ENCODE measurements around the gene OR10W1.

OR10W1 gene, protein sequence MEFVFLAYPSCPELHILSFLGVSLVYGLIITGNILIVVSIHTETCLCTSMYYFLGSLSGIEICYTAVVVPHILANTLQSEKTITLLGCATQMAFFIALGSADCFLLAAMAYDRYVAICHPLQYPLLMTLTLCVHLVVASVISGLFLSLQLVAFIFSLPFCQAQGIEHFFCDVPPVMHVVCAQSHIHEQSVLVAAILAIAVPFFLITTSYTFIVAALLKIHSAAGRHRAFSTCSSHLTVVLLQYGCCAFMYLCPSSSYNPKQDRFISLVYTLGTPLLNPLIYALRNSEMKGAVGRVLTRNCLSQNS

GRCh38 chr11:58268142-58268541, at the start of gene OR10W1:
Gene OR10W1 (minus strand): TSS chr11:58268260. CDS start chr11:58267858, 402 bp downstream.
- DNase-seq = no peak

DNA sequence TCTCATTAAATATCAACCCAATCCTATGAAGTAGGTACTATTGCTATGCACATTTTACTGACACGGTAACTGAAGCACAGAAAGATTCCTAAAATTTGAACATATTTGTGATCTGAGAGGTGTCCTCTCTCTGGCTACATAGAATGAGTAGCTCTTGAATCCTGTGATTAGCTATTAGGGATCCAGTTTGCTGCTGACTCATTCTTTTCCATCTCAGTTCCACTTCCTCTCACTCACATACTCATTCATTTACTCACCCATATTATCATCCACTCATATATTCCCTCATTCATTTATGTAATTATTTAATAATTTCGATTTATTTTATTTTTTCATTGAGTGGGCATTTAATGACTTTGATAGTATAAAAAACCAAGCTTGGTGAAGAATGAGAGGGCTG, 48.1 kb upstream of the OR10W1 start:
- DNase-seq = no peak

GRCh38 chr11:58301576-58301975, 33.5 kb upstream of the OR10W1 start:
- DNase-seq = no peak

DNA sequence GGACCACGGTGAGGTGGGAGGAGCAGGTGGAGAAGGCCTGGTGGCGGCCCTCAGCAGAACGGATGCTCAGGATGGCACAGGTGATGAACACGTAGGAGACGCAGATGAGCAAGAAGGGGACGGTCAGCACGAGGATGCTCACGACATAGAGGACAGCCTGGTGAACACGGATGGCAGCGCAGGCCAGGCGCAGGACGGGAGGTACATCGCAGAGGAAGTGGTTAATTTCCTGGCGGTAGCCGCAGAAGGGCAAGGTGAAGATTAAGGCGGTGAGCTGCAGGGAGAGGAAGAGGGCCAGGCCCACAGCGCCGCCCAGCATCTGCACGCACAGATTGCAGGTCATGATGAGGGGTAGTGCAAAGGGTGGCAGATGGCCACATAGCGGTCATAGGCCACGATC, 24.0 kb upstream of the OR10W1 start:
- DNase-seq = no peak

DNA sequence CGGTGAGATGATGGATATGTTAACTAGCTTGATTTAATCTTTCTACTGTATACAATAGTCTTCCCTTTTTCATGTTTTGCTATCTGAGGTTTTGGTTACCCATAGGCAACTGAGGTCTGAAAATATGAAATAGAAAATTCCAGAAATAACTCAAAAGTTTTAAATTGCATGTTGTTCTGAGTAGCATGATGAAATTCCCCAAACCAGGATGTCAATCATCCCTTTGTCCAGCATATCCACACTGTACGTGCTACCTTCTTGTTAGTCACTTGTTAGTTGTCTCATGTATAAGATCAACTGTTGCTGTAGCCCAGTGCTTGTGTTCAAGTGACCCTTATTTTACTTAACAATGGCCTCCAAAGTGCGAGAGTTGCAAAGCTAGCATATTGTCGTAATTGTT, 21.2 kb upstream of the OR10W1 start:
- DNase-seq = no peak

DNA sequence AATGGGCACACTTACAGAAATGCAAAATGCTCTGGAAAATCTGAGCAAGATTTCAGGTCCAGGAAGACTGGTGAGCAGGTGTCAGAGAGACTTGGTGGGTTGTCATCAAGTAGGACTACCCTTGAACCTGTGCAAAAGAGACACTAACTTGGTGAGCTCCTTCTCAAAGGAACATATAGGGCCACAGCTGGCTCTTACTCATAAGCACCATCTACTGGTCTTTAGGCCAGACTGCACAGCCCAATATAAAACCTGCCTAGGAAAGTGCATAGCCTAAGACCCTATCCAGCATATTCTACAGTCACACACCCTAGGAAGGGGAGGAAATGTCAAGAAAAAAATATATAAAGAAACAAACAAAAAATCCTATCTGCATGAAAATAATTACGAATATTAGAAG, 18.2 kb upstream of the OR10W1 start:
- DNase-seq = no peak

- DNase-seq = no peak
Measured at GRCh38 chr11:58285483-58286040, 17.5 kb upstream of the OR10W1 start.

DNA sequence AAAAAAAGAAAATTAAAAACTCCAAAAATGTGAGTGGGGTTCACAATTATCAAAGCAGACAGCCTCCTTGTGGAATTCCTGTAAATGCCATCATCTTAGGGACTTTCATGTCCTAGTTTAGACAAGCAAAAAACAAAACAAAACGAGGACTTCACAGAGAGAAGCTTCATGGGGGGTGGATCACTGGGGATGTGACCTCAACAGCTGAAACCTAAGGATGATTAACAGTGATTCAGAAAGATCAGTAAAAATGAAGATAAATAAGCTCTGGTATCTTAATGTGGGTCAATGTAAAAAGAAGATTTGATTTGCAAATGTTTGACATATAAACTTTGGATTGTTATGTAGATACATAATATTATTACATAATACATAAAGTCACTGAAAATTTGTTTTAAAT, 8.1 kb upstream of the OR10W1 start:
- DNase-seq = no peak

DNA sequence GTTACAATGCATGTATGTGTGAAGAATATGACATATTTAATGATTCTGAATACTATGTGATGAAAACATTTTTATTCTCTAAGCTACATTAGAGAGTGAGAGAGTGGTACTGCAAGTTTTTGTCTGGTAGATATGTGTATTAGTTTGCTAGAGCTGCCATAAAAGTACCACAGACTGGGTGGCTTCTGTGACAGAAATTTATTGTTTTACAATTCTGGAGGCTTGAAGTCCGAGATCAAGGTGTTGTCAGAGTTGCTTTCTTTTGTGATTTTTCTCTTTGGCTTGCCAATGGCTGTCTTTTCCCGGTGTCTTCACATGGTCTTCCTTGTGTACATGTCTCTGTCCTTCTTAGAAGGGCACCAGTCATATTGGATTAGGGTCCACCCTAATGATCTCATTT, 6.9 kb upstream of the OR10W1 start:
- DNase-seq = no peak

DNA sequence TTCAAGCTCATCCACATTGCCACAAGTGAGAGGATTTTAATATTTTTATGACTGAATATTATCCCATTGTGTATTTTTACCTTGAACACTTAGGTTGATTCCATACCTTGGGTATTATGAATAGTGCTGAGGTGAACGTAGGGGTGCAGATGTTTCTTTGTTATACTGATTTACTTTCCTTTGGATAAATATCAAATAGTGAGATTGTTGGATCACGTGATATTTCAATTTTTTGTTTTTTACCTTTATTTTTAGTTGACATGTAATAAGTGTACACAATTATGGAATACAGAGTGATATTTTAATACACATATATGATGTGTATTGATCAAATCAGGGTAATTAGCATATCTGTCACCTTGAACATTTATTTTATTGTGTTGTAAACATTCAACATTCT, 8.1 kb downstream of the OR10W1 start:
- DNase-seq = no peak

DNA sequence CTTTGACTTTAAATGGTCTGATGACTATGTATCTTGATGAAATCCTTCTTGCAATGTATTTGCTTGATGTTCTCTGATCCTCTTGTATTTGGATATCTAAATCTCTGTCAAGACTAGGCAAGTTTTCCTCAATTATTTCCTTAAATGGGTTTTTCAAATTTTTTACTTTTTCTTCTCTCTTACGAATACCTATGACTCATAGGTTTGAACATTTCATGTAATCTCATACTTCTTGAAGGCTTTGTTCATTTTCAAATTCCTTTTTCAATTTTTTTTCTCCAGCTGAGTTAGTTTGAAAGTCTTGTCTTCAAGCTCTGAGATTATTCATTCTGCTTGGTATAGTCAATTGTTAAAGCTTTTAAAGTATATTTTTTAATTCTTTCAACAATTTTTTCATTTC, 13.1 kb downstream of the OR10W1 start:
- DNase-seq = no peak

DNA sequence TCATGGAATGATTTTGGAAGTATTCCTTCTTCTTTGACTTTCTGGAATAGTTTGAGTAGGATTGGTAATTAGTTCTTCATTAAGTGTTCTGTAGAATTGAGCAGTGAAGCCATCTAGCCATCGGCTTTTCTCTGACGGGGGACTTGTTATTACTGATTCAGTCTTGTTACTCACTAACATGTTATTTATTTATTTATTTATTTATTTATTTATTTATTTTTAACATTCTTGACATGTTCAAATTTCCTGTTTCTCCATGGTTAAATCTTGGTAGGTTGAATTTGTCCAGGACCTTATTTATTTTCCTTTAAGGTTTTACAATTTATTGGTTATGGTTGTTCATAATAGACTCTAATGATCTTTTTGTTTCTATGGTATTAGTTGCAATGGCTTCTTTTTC, 24.1 kb downstream of the OR10W1 start:
- no peak for DNase-seq

GRCh38 chr11:58227956-58228615, 40.0 kb downstream of the OR10W1 start:
- DNase-seq = no peak

DNA sequence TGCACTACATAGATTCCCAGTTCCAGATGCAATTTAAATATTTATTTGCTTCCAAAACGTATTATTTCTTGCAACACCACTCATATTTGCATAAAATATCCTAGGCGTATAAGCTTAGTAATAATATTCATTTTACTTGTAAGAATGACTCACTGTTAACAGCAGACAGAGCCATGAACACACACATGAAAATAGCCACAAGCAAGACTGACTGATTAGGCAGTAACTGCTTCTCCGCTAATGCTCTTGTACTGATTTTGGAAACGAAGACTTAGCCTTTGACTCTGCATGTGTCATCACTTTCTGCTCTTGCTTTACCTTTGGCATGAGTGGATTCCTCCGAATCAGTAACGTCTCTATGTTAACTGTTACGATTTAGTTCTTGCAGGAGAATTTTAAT, 45.3 kb downstream of the OR10W1 start:
- no peak for DNase-seq
